HG03565 (cell line): ENCODE measurements around the gene PLEKHA6.
"Not testable (repeated sequence)": the region's sequence is repeated elsewhere in the genome, so short reads cannot be mapped to it uniquely, and the experiment has no call there.

Experiments used
- ATAC-seq: cut with Tn5 transposase; IDR thresholded peaks from one replicate; pipeline ENCODE4 v1.9.1; 2021; ENCODE audit warnings: mild to moderate bottlenecking, moderate library complexity; ENCODE audit not compliant: unreplicated experiment

PLEKHA6 gene

GRCh38 chr1:204314893-204315658 is 44.7 kb downstream of the PLEKHA6 start:
- no peak for ATAC-seq

DNA sequence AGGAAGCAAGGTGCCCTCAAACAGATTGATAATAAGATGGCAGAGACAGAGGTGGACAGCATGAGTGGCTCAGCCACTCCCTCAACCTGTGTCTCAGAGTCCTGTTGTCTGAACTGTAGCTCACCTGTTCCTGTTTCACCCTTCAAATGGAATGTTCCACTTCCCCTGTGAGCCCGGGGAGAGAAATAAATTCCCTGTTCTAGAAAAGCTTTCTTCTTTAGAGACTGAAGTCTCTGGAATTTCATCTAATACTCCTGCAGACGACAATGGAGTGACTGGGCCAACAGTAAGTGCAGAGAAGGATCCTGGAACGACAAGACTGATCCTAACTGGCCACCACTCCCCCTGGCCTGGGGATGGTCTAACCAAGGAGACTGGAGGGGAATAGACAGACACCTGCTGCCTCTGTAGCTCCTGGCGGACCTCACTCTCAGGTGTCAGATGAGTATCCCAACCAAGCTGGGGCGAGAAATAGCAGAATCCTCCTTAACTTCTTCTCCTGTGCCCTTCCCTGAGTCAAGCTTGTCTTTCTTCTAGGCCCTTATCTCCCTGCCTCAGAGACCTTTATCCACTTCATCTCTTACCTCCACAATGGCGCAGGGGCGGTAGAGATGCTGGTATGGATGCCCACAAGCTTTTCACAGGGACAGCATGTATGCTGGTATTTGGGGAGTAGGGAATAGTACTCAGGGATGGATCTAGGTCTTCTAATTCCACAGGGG is 45.4 kb downstream of the PLEKHA6 start:
- ATAC-seq, result no peak

DNA sequence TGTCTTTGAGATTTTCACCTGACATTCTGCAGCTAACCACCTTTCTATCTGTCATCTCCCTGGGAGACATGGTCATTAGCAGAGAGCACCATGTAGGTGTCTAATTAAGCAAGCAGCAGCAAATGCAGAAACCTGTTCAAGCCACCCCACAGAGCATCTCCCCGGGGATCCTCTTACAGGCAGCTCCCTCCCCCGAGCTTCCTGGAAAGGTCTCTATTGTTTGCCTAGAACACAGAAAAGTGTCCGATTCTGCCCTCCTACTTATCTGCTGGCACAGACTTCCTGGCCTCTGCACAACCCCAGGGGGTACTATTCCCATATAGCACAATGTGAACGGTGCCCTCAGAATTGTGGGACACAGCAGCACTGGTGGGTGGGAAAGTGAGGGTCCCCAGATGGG is 46.1 kb downstream of the PLEKHA6 start:
- ATAC-seq, result no peak

DNA sequence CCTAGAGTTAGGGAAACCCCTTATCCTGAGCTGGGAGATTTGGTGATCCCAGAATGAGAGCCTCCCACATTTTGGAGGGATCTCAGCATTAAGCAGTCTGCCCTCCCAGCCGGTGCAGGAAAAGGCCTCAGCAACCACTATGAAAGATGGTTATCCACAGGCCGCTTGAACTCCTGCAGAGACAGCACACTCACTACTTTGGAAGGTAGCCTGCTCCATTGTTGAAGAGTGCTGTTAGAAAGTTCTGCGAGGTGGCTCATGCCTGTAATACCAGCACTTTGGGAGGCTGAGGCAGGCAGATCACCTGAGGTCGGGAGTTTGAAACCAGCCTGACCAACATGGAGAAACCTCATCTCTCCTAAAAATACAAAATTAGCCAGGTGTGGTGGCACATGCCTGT is 48.8 kb downstream of the PLEKHA6 start:
- not testable (repeated sequence) for ATAC-seq

DNA sequence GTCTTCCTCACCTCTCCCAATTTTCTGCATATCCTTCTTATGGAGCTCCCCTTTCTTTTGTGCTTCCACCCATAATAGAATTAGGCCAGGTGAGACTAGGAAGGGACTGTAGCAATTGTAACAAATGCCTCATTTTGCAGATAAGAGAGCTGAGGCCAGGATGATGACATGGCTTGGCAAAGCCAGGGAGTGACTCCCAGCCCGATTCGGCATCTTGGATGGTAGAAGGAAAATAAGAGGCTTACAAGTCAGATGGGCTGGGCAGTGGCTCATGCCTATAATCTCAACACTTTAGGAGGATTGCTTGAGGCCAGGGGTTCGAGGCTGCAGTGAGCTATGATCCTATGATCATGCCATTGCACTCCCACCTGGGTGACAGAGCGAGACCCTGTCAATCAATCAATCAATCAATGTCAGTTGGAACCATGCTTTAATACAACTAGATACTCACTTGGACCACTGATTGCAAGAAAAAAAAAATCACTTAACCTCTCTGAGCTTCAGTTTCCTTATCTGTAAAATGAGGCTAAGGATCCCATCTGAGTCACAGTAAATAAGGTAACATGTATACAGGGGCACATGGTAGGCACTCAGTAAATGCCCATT is 51.6 kb downstream of the PLEKHA6 start:
- ATAC-seq, result no peak

- no peak for ATAC-seq
Observed at GRCh38 chr1:204307334-204307883, 52.3 kb downstream of the PLEKHA6 start.

- ATAC-seq, result no peak
Observed at GRCh38 chr1:204306076-204306475, 53.7 kb downstream of the PLEKHA6 start.

DNA sequence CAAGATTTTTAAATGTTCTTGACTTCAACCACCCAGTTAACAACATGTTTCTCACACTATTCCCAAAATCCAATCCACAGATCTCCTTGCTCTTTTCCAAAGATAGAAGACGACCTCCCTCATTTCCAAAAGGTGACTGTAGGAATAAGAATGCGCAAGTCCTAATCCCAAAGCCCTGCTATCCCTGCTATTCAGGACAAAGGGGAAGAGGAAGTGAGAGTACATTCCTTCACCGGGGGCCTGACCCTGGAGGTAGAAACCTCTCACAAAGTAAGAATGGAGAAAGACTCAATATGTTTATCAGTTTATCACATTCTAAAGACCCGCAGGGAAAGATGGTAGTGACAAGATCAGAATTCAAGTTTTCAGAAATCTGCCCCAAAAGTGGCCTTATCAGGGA is 55.7 kb downstream of the PLEKHA6 start:
- ATAC-seq, result no peak

DNA sequence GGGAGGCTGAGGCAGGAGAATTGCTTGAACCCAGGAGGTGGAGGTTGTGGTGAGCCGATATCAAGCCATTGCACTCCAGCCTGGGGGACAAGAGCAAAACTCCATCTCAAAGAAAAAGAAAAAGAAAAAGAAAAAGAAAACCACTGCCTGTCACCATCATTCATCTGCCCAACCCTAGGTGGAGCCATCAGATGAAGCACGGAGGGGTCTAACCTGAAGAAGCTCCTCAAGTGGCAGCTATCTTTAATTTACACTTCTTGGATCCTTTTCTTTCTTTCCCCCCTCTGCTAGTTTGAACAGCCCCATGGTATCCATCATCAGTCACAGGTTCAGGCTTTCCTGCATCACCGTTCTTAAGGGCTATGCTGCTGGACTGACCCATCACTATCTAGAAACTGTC is 57.0 kb downstream of the PLEKHA6 start:
- ATAC-seq, result no peak

- ATAC-seq, result no peak
Observed at GRCh38 chr1:204301171-204301957, 58.4 kb downstream of the PLEKHA6 start.

DNA sequence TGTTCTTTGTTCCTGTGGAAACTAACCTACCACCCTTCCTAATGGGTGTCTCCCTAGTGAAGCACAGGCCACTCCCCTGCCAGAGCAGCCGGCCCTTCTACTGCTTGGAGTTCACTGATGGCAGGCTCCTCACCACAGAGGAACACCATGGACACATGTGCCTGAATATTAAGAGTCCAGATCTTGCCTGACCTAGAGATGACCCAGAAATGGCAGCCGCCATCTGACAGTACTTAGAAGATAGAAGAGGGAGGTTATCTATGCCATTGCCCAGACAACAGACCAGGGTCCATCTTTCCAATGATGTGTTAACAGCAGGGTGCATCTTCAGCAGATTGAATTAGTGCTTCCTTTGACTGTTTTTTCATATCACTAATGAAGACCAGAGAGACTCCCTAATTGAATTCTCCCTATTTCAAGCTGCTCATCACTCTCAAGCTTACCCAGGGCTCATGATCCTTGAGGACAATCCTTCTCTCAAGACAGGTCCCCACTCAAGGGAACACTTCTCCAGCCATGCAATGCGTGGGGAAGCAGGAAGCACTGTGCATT is 59.8 kb downstream of the PLEKHA6 start:
- no peak for ATAC-seq

DNA sequence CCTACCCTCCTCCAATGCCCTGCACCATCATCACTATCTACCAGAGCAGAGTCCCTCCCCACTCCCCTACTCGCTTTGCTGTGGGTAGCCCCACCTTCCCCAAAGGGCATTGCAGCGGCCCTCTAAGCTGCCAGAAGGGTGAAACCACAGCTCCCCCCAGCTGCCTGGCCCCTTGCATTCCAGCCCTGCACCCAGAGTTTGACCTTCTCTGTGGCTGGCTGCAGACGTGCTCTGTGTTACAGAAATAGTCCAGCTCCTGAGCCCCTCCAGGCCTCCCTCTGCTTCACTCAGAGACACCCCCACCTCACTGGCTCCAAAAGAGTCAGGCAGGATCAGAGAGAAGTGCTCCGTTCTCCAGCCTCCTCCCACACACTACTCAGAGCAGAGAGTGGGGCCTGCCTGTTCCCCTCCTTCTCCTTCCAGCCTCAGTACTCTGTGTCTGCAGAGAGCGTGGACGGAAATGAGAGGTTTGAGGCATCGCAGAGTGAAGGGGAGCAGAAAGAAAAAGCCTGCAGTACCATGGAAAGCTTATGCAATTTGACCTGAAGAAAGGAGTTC is 63.2 kb downstream of the PLEKHA6 start:
- no peak for ATAC-seq

DNA sequence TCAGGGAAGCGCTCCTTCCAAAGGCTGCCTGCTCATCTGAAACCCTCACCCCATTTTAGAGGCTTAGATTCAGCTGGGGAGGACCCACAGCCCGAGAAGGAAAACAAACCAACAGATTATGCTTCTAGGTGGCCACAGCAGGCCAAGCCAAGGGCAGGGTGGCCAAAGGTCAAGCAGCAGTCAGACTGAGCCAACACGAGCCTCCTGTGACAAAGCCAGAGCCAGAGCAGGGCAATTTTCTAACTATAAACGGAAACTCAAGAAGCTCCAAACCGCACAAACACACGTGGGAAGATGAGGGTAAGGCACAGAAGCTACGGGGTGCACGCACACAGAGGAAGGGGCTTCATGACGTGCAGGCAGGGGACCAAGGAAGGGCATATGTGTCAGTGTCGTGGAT is 64.1 kb downstream of the PLEKHA6 start:
- ATAC-seq, result no peak

- ATAC-seq, result no peak
Observed at GRCh38 chr1:204294357-204294756, 65.4 kb downstream of the PLEKHA6 start.

DNA sequence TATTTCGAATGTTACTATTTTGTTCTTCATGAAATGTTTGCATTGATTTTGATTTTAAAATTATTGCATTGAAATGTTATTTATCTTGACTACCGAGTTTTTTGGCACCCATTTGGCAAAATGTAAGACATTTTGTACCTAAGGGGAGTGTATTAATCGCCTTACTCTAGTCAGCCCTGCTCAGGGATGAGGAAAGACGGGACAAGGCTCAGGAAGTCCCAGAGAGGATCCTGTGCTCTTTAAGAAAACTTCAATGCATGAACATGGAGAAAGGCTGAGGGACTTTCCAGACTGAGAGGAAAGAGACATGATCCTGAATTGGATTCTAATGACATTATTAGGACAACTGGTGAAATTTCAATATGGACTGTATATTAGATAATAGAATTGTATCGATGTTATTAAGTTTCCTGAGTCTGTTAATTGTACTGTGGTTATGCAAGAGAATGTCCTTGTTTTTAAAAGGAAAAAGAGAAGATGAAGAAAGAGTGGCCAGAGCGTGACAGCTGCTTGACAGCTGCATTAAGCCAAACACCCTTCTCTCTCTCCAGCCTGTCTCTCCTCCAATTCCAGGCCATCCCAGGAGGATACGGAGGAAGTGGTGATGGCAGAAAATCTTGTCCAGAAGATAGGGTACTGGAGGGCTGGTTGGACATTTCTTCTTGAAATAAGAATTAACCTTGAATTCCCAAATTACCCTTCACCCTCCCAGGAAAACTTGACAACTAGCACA is 66.0 kb downstream of the PLEKHA6 start:
- ATAC-seq, result no peak

DNA sequence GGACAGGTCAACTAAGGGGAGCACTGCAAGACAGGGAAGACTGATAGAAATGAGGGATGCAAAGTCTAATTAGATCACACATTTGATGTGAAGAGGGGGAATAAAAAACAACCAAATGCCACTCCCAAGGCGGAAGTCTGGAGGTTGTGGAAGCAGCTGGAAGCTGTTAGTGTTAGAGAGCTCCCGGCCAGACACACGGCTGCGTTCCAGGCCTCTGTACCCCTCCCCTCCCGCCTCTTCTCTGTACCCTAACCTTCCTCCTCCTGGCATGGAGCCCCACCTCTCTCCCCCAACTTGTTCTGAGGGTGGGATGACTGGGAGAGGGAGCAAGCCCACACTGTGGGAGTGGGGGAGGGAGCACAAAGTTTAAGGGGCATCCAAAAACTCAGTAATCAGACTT is 67.0 kb downstream of the PLEKHA6 start:
- ATAC-seq, result no peak

GRCh38 chr1:204289280-204289679 is 70.4 kb downstream of the PLEKHA6 start:
- no peak for ATAC-seq

- ATAC-seq, result no peak
Observed at GRCh38 chr1:204288021-204288588, 71.6 kb downstream of the PLEKHA6 start.

GRCh38 chr1:204287466-204287891 is 72.2 kb downstream of the PLEKHA6 start:
- no peak for ATAC-seq
